Gastroesophageal sphincter (tissue), 3 donors: ENCODE measurements around the gene C6orf52.

Source experiments
- EP300 ChIP-seq: sonication (generic); formaldehyde crosslinking; IDR thresholded peaks from one replicate; pipeline ENCODE4 v1.6.1; 2017; ENCODE audit warnings: antibody characterized with exemption, mild to moderate bottlenecking
- POLR2A ChIP-seq, 2 donors: fragments of 450-650 bp; IDR thresholded peaks; one replicate each; pipeline ENCODE4 v1.6.1; 2017; ENCODE audit warnings: antibody characterized with exemption in 2 of 2, mild to moderate bottlenecking in 2 of 2, moderate library complexity in 1 of 2
- POLR2AphosphoS5 ChIP-seq: sonication (generic); formaldehyde crosslinking; IDR thresholded peaks from one replicate; pipeline ENCODE4 v1.6.1; 2017; ENCODE audit warnings: antibody characterized with exemption
- TF ChIP-seq, protein P1 (sequence below), 4 experiments: fragments of 200-600 bp in 2 of 4; fragments of 450-650 bp in 2 of 4; sonication (generic) in 1 of 4; IDR thresholded peaks; one replicate each; pipeline ENCODE4 v1.5.1; 2017 to 2019; ENCODE audit warnings: antibody characterized with exemption in 4 of 4, mild to moderate bottlenecking in 2 of 4, moderate library complexity in 2 of 4

DNA sequence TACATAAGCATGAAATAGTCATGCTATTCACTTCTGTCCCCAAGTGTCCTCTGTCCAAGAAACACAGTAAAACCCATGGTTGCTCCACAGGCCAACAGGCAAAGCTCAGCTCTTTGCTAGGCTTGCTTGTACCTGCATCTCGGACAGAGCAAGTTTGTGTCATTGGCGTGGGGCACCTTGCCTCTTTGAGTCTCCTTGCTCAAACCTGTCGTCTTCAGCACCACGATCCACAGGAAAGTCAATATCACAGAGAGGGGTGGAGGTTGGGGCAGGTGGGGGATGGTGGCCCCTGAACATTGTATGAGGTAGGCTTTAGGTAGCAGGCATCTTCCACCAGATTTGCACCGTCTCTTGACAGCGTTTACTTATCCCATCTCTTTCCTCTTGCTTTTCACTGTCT is 49.1 kb upstream of the C6orf52 start:
- no peak for TF ChIP-seq EP300
- no peak for TF ChIP-seq POLR2A (IDR thresholded peaks at IDR 0.05)
- TF ChIP-seq, protein P1, sequence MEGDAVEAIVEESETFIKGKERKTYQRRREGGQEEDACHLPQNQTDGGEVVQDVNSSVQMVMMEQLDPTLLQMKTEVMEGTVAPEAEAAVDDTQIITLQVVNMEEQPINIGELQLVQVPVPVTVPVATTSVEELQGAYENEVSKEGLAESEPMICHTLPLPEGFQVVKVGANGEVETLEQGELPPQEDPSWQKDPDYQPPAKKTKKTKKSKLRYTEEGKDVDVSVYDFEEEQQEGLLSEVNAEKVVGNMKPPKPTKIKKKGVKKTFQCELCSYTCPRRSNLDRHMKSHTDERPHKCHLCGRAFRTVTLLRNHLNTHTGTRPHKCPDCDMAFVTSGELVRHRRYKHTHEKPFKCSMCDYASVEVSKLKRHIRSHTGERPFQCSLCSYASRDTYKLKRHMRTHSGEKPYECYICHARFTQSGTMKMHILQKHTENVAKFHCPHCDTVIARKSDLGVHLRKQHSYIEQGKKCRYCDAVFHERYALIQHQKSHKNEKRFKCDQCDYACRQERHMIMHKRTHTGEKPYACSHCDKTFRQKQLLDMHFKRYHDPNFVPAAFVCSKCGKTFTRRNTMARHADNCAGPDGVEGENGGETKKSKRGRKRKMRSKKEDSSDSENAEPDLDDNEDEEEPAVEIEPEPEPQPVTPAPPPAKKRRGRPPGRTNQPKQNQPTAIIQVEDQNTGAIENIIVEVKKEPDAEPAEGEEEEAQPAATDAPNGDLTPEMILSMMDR (IDR thresholded peaks at IDR 0.05) = no peak
- TF ChIP-seq POLR2AphosphoS5 = no peak
